Activated CD4-positive, alpha-beta T cell treated with anti-CD3 and anti-CD28 coated beads, Interleukin-10, Interleukin-2, amounts not matched to agents 100 ng/mL and 50 ng/mL, durations not matched to agents 16 hours and 8 hours (primary cell): ENCODE data around the gene C19orf67.

ENCODE experiments used
- DNase-seq: peaks from one replicate; pipeline ENCODE4 v3.0.0-alpha.2; 2020

The C19orf67 gene

DNA sequence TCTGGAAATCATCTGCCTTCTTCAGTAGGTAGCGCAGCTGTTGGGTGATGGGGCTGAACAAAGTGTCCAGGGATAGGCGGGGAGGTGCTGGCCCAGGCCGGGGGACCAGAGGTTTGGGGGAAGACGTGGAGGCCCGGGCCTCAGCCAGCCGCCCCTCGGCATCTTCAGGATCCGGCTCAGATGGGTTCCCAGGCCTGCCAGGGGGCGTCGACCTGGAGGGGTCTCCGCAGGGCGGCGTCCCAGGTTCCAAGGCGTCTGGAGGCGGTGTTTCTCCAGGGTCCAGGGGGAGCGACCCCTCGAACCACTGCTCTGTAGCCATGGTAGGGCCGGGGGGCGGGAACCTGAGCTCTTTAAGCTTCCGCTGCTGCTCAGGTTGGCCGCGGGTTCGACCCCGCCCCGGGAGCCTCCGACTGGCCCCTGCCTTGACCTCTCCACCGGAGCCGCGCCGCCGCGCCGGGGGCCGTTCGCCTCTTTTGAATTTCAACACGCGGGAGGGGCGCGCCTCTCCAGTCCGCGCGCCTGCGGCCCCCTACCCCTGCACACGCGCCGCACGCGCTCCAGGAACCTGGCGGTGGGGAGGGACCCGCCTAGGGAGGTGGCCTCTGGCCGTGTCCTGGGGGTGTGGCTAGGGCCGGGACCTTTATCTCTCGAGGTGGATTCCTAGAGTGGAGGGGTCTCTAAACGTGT lies at the start of gene C19orf67:
TSS of gene C19orf67 (minus strand) at position 475 of the 687 bp plus-strand sequence. CDS start at position 319, 156 bp downstream.
- no peak for DNase-seq

DNA sequence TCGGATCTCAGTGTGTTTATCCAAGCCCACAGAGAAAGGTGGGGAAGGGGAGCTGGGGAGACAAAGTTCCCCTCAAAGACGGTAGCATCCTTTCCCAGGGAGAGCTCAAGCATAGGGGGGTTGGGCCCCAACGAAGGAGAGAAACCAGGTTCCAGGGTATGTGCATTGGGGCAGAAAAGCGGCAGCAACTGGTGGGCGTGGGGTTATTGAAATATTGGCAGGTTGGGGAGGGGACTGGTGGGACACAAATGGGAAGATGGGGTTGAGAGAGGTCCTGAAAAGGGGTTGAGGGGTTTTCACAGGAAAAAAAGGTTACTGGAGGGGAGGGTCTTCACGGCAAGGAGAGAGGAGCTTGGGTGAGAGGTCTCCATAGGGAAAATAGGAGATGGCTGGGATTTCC lies 49.8 kb upstream of the C19orf67 start:
- DNase-seq = no peak

DNA sequence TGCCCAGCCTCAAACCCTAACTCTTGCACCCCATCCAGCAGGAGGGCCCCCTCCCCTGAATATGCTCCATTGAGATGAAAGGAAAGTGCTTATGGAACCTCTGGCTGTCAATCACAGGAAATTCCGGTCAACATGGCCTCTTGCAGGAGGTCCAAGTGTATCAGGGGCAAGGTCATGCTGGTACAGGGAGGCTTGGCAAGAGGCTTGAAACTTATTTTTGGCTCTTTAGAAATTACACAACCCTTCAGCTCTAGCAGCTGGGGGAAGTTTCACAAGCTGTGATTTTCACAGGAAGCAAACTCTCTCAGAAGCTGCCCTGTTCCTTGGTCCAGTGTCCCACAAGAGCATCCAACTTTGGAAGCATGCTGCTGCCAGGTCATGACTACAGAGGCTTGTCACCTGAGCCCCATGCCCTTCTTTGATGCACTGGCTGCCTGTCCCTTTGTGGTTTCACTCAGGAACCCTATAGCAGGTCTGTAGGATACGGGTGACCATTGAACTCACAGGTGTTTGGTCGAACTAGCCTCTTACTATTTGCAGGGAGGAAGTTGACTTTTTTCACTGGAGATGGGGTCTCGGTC lies 42.4 kb upstream of the C19orf67 start:
- DNase-seq = no peak

DNA sequence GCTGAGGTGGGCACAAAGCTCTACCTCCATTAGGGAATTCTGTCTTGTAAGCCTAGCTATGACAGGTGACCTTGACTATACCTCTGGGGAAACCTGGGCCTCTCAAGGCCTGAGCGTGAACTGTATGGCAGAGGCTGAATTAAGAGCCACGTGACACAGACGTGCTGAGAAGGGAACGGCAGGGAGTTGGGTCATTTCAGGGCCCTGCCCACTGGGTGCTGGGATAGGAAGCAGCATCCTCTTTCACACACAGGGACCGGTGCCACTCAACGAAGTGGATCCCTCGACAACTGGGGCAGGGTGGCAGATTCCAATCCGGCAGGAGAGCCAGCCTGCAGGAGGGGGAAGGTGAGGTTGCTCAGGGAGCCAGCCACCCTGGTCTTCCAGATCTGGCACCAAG lies 41.6 kb upstream of the C19orf67 start:
- no peak for DNase-seq

DNA sequence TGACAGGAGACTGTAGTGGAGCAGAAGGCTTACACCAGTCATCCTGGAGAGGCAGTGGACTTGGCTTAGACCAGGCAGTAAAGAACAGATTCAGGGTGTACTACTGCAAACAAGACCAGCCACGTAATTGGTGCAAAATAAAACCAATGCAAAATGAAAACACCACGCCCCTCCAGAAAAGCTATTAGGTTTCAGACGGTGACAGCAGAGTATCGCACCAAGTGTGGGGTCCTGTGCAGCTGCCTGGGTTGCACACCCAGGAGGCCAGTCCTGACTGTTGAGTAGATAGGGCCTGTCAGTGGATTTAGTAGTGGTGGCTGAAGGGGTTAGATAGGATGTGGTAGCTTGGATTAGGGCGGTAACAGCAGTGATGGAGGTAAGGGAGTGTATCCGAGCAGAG lies 37.3 kb upstream of the C19orf67 start:
- no peak for DNase-seq

DNA sequence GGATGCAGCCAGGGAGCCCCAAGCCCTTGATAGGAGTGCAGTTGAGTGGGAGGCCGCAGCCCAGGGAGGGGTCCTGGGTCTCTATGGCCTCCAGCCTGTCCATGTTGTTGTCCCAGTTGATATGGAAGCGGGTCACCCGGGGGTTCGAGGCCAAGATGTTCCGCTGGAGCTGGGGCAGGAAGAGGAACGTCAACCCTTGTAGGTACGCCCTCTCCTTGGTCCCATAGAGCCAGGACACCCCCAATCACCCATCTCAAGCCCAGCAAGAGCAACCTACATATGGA lies 34.9 kb upstream of the C19orf67 start:
- DNase-seq = no peak

DNA sequence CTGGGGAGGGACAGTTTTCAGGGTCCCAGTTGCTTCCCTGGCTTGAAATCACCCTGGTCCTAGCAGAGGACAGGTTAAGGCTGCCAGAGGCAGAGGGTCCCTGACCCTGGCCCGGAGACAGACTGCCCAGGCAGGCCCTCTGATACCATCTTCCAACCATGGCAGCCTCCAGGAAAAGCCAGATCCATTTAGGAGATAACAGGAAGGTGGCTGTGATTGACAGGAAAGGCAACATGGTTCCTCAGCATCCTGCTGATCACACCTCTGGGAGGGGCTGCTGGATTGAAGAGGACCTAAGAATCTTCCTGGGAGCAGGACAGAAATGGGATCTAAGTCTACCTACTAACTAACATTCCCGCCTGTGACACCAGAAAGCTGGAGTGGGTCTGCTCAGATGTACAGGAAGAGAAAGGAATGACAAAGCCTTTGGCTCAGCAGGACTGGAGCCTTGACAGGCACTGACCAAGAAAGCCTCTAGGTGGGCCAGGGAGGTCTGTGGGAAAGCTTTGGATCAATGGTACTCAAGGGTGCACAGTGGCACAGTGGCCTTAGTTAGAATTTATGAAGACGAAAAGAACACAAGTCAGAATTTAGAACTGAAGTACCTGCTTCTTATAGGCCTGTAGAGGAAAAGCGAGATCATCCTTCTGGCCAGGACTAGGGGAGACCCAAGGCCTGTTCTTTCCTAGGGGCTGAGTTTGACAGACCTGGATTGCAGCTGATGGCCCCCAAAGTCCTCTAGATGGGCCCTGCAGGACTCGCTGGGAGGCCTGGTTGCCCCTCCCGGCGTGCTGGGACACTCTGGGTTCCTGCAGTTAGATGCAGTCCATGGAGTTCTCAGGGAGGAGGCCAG lies 34.3 kb upstream of the C19orf67 start:
- no peak for DNase-seq

DNA sequence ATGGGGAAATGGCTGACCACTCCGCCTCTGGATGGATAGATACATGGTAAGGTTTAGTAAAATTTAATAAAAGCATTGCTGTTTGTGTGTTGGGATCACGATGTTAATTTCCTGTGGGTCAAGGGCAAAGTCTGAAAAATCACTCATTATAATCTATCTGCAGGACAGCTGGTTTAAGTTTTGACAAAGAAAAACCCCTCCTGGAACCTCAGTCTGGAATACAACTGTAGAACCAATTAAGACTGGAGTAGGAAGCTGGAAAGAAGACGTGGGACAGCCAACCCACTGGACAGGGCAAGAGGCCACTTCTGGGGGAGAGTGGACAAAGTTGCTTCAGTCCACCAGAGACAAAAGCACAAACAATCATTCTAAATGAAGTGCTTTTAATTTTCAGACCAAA lies 33.6 kb upstream of the C19orf67 start:
- DNase-seq = no peak

DNA sequence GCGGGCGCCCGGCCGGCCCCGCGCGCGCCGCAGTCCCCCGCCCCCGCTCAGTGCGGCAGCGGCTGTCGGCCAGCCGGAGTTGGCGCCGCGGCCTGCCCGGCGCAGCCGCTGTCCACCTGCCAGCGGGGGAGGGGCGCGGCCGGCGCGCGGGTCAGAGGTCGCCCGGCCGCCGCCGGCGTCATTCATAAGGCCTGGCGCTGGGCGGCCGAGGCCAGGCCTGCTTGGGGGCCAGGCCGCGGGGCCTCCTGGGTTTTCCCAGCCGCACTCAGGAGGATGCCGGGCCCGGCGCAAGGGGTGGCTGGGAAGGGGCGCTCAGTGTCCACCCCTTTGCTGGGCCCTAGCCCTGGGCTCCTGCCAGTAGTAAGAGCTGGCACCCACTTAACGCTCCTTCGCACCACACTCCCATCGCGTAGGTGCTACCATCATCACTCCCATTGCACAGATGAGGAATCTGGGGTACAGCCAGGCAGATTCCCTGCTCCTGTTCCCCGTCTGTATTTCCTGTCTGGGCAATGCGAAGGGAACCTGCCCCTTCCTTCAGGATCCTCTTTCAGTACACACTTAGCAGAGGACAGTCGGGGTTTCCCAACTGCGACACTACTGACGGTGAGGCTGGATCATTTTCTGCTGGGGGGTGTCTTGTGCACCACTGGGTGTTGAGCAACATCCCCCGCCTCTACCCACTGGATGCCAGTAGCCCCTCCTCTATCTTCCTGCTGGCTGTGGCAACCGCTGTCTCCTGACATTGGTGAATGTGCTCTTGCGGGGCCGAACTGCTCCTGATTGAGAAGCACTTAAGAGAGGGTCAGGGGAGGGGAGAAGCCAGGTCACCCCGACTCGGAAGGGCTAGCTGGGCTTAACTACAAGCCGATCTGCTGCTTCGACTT lies 32.8 kb upstream of the C19orf67 start:
- DNase-seq = peak; percentile 40

DNA sequence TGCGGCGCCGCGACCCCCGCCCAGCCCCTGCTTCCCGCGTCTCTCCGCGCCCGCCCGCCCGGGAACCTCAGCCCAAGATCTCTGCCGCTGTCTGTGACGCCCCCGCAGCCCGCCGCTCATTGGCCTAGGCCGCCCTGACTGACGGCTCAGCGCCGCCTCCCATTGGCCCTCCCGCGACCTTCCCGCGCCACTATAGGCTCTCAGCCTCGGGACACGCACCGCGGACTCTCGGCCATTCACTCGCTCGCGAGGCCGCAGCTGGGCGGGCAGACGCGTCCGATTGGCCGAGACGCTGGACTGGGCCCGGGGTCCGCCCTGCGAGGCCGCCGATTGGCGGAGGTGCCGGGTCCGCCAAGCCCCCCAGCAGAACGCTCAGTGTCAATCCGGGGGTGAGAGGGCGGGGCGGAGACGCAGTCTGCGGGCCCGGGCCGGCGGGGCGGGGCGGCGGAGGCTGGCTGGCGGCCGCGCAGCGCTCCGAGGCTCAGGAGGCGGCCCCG lies 32.1 kb upstream of the C19orf67 start, which contains the start of gene PRKACA:
TSS of gene PRKACA (minus strand) at position 95 of the 497 bp plus-strand sequence. CDS start 215 bp downstream, outside the sequence.
- DNase-seq = peak; percentile 100

DNA sequence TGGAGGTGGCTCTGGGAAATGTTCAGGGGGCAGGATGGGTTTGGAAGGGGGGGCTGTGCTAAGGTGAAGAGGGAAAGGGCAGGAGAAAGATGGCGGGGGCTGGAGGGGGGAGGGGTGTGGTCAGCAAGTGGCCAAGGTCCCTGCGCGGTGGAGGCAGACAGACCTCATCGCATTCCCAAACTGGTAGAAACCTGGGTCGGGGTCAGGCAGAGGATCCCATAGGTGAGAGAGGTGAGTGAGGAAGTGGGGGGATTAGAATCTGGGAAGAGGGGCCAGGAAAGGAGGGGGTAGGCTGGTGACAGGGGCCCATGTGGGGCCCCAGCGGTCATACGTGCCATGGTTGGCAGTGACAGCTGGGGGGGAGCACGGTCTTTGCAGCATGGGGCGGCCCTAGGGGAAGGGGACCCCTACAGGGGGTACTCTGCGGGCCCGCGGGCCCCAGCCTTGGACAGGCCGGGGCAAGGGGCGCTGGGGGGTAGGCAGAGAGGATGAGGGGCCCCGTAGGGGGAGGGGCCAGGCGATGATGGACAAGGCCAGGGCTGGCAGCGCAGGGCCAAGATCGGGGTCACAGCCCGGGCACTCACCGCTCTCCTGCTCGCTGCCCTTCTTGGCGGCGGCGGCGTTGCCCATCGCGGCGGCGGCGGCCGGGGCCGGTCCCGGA lies 31.5 kb upstream of the C19orf67 start:
- no peak for DNase-seq

DNA sequence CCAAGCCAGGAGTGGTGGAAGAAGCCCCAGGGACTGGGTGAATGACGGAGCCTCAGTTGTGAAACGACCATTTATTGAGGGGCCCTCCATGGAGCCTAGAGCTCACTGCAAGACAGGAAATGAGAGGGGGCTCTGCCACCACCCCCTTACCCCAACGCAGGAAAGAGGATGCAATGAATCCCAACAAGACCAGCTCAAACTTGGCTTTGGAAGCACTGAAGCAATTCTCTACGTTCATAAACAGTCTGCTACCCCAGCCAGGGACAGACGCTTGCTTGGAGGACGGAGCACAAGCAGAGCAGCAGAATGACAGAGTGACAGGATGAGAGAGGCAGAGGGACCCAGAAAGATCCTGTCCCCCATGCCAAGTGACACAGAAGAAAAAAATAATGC lies 30.9 kb upstream of the C19orf67 start:
- DNase-seq = no peak

DNA sequence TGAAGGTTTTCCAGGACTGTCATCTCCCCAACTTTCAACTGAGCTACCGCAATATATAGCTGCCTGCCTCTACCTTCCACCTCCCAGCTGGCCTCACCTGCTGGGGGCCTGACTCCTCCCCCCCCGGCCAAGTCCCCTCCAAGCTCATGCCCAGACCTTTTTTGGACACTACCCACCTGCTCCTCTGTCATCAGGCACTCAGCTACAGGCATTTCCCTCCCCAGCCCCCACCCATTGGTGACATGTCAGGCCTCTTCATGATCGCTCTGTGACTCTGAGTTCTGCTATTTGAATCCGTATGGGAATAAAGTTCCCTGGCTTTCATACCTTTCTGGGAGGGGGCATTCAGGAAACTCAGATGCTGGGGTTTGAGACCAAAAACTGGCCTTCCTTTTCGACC lies 30.2 kb upstream of the C19orf67 start:
- DNase-seq = no peak

DNA sequence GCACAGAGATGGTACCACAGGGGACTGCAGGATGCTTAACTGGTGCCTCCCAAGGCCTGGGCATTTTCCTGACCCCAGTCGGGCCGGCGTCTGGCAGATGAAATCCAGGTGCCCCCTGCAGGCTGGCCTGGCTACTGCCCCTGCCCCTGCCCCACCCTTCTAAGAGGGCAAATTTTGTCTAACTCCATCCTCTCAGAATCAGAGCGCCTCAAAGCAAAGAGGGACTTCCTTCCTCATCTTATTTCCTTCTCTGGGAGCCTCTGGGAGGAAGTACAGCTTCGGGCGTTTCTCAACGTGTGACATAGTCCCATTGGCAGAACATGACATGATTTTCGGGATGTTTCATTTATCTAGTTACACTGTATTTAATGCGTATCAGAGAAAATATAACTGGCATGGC lies 29.3 kb upstream of the C19orf67 start:
- peak; percentile 64 for DNase-seq

DNA sequence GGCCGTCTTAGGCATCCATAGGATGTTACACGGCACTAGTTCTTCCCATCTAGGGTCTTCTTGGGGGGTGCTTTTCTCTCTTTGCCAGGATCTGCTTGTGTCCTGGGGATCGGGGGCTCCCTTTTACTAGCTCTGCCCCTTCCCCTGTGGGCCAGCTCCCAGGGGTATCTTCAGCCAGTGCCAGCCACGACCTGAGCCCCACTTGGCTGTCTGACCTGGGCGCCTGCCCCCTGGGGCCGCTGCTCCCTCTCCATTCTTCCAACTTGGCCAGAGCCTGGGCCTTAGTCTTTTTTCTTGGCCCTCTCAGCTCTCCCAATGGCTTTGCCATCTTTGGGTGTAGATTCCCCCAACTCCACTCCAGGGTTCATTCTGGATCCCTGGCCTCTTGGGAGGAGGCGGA lies 28.9 kb upstream of the C19orf67 start:
- DNase-seq = no peak

DNA sequence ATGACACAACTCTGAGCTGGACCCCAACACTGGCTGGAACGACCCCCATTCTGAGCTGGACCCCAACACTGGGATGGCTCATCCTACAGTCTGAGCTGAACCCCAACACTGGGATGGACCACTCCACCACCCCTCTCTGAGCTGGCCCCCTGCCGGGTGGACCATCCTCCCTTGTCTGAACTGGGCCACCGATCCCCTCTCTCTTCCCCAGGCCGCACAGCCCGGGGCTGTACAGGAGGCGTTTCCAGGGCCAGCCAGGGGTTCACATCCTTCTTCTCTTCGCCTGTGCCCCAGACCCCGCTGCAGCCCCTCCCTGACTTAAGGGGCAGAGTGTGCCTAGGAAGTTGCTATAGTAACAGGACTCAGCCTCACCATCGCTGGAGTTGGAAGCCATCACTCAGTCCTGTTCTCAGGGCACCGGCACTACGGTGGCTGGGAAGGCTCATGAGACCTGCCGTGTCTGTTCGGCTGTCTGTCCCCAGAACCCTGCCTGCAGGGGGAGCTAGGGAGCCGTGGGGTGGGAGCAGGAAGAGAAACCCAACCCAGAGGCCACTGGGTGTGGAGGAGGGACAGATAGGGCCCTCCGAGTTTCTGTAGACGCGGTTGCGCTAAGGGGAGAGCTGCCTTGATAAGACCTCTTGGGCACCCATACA lies 28.3 kb upstream of the C19orf67 start:
- peak; percentile 75 for DNase-seq

DNA sequence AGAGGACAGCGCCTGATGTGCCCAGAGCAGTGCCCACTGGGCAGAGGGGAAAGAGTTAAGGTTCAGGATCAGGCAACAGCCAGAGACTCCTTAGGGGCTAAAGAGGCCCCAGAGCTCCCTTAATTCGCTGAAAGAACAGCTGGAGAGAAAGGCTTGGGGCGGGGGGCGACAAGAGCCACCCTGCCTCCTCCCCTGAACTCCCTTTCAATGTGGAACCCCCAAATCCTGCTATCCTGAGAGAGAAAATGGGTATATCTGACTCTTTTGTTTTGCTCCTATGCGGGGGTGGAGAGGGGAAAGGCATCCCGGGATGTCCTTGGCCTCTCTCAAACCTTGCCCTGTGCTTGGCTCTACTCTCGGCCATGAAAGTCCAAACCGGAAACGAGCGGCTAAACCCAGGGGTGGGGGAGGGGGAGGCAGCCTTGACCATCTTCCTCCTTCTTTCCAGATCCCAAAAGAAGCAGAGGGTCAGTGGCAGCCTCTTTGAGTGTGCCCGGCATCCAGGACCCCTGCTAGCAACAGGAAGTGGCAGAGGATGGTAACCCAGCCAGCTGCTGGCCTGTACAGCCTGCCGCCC lies 27.3 kb upstream of the C19orf67 start:
- no peak for DNase-seq

DNA sequence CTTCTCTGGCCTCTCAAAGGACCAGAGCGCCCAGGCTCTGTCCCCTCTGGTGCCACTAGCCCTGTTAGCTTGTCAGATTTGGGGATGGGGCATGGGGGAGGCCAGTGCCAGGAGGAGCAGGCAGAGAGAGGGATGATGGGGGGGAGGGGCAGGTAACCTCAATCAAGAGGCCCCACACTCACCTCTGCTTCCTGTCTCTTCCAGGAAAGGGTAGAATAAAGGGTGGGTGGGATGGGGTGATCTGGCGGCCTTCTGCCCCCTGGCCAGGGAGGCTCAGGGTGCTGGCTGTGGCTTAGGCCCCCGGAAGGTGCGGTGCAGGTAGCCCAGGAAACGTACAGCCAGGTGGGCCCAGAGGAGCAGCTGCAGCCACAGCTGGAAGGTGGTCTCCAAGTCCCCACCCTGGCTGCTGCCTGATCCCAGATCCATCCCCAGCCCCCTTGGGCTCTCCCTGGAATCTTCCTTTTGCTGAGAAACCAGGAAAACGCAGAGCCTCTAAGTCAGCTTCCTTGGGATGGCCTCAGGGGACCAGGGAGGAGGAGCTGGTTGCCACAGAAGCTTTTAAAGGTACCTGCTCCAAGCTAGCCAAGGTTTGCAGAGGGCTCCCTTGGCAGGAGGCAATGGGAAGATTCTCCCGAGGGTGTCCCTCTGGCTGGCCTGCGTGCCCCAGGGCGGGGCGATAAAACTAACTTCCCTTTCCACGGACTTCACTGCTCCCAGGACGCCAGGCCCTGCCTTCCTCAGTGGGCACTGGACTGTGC lies 26.6 kb upstream of the C19orf67 start:
- DNase-seq = no peak

DNA sequence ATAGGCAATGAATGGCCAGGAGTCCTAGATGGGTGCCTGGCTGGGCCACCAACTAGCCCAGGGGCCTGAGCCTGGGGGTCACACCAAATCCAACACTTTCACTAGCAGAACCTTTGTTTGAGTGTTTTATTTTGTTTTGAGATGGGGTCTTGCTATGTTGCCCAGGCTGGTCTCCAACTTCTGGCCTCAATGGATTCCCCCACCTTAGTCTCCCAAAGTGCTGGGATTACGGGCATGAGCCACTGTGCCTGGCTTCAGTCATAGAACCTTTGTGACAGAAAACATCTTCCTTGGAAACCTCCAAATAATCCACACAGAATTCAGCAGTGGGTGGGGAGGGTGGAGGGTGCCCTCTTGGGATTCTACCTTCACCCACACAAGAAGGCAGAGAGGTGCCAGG lies 25.9 kb upstream of the C19orf67 start:
- DNase-seq = no peak

DNA sequence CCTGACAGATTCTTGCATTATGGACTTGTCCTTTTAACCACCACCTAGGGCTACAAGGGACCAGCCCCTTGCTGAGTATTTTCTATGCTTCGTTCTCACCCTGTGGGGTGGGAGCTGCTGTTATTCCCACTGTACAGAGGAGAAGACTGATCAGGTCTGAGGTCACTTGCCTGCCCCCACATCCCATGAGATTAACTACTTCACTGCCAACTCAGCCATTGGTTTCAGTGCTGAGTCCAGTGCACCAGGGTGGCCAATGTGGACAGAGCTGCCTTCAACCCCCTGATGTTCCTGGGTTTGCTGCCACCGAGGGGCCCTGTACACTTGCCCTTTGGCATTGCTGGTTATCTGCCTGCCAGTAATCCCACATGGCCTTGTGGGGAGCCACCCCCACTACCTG lies 25.1 kb upstream of the C19orf67 start:
- no peak for DNase-seq
